GM11168 (cell line): ENCODE measurements around the gene ATP6V0A1.
"Not testable (repeated sequence)": the region's sequence is repeated elsewhere in the genome, so short reads cannot be mapped to it uniquely, and the experiment has no call there.

Experiments used
- in situ Hi-C: fragments of 300-500 bp; cut with MboI; formaldehyde crosslinking; loops from one replicate; pipeline ENCODE4 v1.12.0; 2022; ENCODE audit warnings: low sequenced_read_pairs; ENCODE audit not compliant: unreplicated experiment

Gene ATP6V0A1

GRCh38 chr17:42554250-42555121 is 95.8 kb downstream of the ATP6V0A1 start:
- in situ Hi-C loops = no loop called here

GRCh38 chr17:42555122-42555622 is 96.5 kb downstream of the ATP6V0A1 start:
- in situ Hi-C loops = no loop called here

- in situ Hi-C loops = not testable (repeated sequence)
Measured at GRCh38 chr17:42555961-42556617, 97.4 kb downstream of the ATP6V0A1 start.

- in situ Hi-C loops = no loop called here
Measured at GRCh38 chr17:42559075-42559474, 100.4 kb downstream of the ATP6V0A1 start.

GRCh38 chr17:42560246-42560645 is 101.6 kb downstream of the ATP6V0A1 start:
- in situ Hi-C loops = no loop called here

GRCh38 chr17:42561897-42562387 is 103.3 kb downstream of the ATP6V0A1 start, which contains the start of gene COASY:
Gene COASY, plus strand, starts transcription at chr17:42562148. Its CDS starts 475 bp downstream, at chr17:42562623.
- in situ Hi-C loops = no loop called here

GRCh38 chr17:42562388-42563142 is 103.9 kb downstream of the ATP6V0A1 start:
- in situ Hi-C loops = no loop called here

GRCh38 chr17:42563143-42563509 is 104.4 kb downstream of the ATP6V0A1 start:
- in situ Hi-C loops = no loop called here

GRCh38 chr17:42563543-42563942 is 104.9 kb downstream of the ATP6V0A1 start:
- in situ Hi-C loops = no loop called here

- in situ Hi-C loops = no loop called here
Measured at GRCh38 chr17:42563950-42564349, 105.3 kb downstream of the ATP6V0A1 start.

GRCh38 chr17:42564815-42565522 is 106.3 kb downstream of the ATP6V0A1 start:
- in situ Hi-C loops = no loop called here

GRCh38 chr17:42565523-42566214 is 107.0 kb downstream of the ATP6V0A1 start:
- in situ Hi-C loops = no loop called here

- in situ Hi-C loops = no loop called here
Measured at GRCh38 chr17:42566215-42566882, 107.7 kb downstream of the ATP6V0A1 start.

GRCh38 chr17:42566883-42567573 is 108.3 kb downstream of the ATP6V0A1 start, which contains the start of gene MLX:
Gene MLX, plus strand, starts transcription at chr17:42567100. Its CDS starts 25 bp downstream, at chr17:42567125.
- in situ Hi-C loops = no loop called here

- in situ Hi-C loops = no loop called here
Measured at GRCh38 chr17:42568341-42569111, 109.8 kb downstream of the ATP6V0A1 start.

GRCh38 chr17:42571435-42572225 is 113.0 kb downstream of the ATP6V0A1 start:
- in situ Hi-C loops = loop anchor here (10.0 kb wide), 1 partner anchor 193 kb away; the partner anchor contains the start of gene RAMP2
